HG03442 (cell line): ENCODE results near the gene GIMAP5.
"Not testable (repeated sequence)": the region's sequence is repeated elsewhere in the genome, so short reads cannot be mapped to it uniquely, and the experiment has no call there.

Experiments used
- ATAC-seq: cut with Tn5 transposase; IDR thresholded peaks from one replicate; pipeline ENCODE4 v1.9.1; 2021; ENCODE audit warnings: mild to moderate bottlenecking, moderate library complexity; ENCODE audit not compliant: unreplicated experiment

The GIMAP5 gene

GRCh38 chr7:150766334-150766709, 29.1 kb downstream of the GIMAP5 start:
- ATAC-seq: no peak

GRCh38 chr7:150769768-150770167, 32.5 kb downstream of the GIMAP5 start:
- no peak for ATAC-seq

GRCh38 chr7:150774131-150774530, 36.9 kb downstream of the GIMAP5 start:
- not testable (repeated sequence) for ATAC-seq

GRCh38 chr7:150778014-150778737, 41.0 kb downstream of the GIMAP5 start:
- ATAC-seq: no peak

GRCh38 chr7:150778738-150779301, 41.6 kb downstream of the GIMAP5 start:
- no peak for ATAC-seq

GRCh38 chr7:150780292-150780691, 43.1 kb downstream of the GIMAP5 start:
- ATAC-seq: no peak

GRCh38 chr7:150781103-150781502, 43.9 kb downstream of the GIMAP5 start:
- no peak for ATAC-seq

GRCh38 chr7:150781961-150782360, 44.7 kb downstream of the GIMAP5 start:
- ATAC-seq: no peak

- ATAC-seq: no peak
Observed at GRCh38 chr7:150784120-150784736, 47.0 kb downstream of the GIMAP5 start.

- ATAC-seq: no peak
Observed at GRCh38 chr7:150784954-150785353, 47.7 kb downstream of the GIMAP5 start.

GRCh38 chr7:150787321-150788281, 50.4 kb downstream of the GIMAP5 start:
- ATAC-seq: no peak

GRCh38 chr7:150788474-150789269, 51.5 kb downstream of the GIMAP5 start:
- ATAC-seq: no peak

- no peak for ATAC-seq
Observed at GRCh38 chr7:150790416-150791075, 53.3 kb downstream of the GIMAP5 start.

GRCh38 chr7:150791304-150791703, 54.1 kb downstream of the GIMAP5 start:
- ATAC-seq: no peak

- ATAC-seq: no peak
Observed at GRCh38 chr7:150791746-150792452, 54.7 kb downstream of the GIMAP5 start.
